B cell (primary cell): ENCODE results near the gene NHSL2. TPM values are rescaled to one million over a fixed set of nuclear protein-coding genes. Genes with fewer than 3 reads are reported as not detected.

Experiments
- ATAC-seq: fragments of 200-7000 bp; cut with Tn5 transposase; one replicate; pipeline ENCODE4 v1.10.0; 2021; ENCODE audit warnings: low read depth, mild to moderate bottlenecking, moderate number of reproducible peaks, moderate library complexity
- CTCF ChIA-PET: fragments of 350-600 bp; sonication (Branson Sonifier 250); formaldehyde crosslinking; loops from one replicate; lab custom pipeline; 2021; ENCODE audit warnings: antibody characterized with exemption, inconsistent platforms; lab: Charles Lee
- POLR2A ChIA-PET: fragments of 350-600 bp; sonication (Branson Sonifier 250); formaldehyde crosslinking; loops from one replicate; lab custom pipeline; 2021; ENCODE audit warnings: antibody characterized with exemption; lab: Charles Lee
- DNase-seq: peaks from one replicate; pipeline ENCODE4 v3.0.0; 2013
- H2AFZ ChIP-seq: 2 replicates; pipeline ENCODE4 v1.6.1; 2012; ENCODE audit warnings: mild to moderate bottlenecking, low read depth, low read length; ENCODE audit not compliant: insufficient read depth, poor library complexity, severe bottlenecking
- H3K27ac ChIP-seq, 2 donors: 1 replicate in 1 of 2; 2 replicates in 1 of 2; pipeline ENCODE4 v1.5.1; 2012 to 2013; ENCODE audit warnings: low read length in 2 of 2, mild to moderate bottlenecking in 2 of 2, moderate library complexity in 1 of 2
- H3K27me3 ChIP-seq, 4 experiments: fragments of 200-600 bp in 1 of 4; sonication (generic) in 1 of 4; replicated peaks in 1 of 4; 1 replicate in 2 of 4; 2 replicates in 2 of 4; pipeline versions ENCODE4 v1.6.1 to v1.7.0; 2013 to 2016; ENCODE audit warnings: low read length in 3 of 4, mild to moderate bottlenecking in 2 of 4, mixed read lengths in 1 of 4, moderate library complexity in 1 of 4; ENCODE audit not compliant: insufficient read depth in 4 of 4, control insufficient read depth in 3 of 4; ENCODE audit errors: control extremely low read depth in 1 of 4
- H3K36me3 ChIP-seq, 2 experiments: replicated peaks in 1 of 2; 1 replicate in 1 of 2; 2 replicates in 1 of 2; pipeline versions ENCODE4 v1.6.1 to v1.7.1; 2013; ENCODE audit warnings: low read length in 1 of 2; ENCODE audit not compliant: insufficient read depth in 2 of 2, control insufficient read depth in 1 of 2; ENCODE audit errors: control extremely low read depth in 1 of 2, extremely low read depth in 1 of 2
- H3K4me1 ChIP-seq, 2 donors: fragments of 200-600 bp in 1 of 2; sonication (generic) in 1 of 2; 1 replicate in 1 of 2; 2 replicates in 1 of 2; pipeline versions ENCODE4 v1.5.1 to v1.6.1; 2013 to 2017; ENCODE audit warnings: low read length in 2 of 2; ENCODE audit not compliant: control insufficient read depth in 2 of 2, insufficient read depth in 2 of 2
- H3K4me2 ChIP-seq: replicated peaks from 2 replicates; pipeline ENCODE3; 2012; ENCODE audit warnings: mild to moderate bottlenecking, low read depth, low read length; ENCODE audit not compliant: poor library complexity, severe bottlenecking
- H3K4me3 ChIP-seq, 5 experiments: fragments of 200-600 bp in 1 of 5; sonication (generic) in 1 of 5; 1 replicate in 3 of 5; 2 replicates in 2 of 5; pipeline versions ENCODE4 v1.5.1 to v1.7.0; 2011 to 2016; ENCODE audit warnings: low read length in 4 of 5, mild to moderate bottlenecking in 4 of 5, low read depth in 2 of 5, control low read depth in 1 of 5, moderate library complexity in 1 of 5; ENCODE audit not compliant: insufficient read depth in 1 of 5; ENCODE audit errors: control extremely low read depth in 1 of 5, extremely low read depth in 1 of 5
- H3K79me2 ChIP-seq: fragments of 200-600 bp; sonication (generic); one replicate; pipeline ENCODE4 v1.6.0; 2016; ENCODE audit warnings: low read length; ENCODE audit not compliant: control insufficient read depth, insufficient read depth
- H3K9ac ChIP-seq: fragments of 200-600 bp; sonication (generic); 2 replicates; pipeline ENCODE4 v1.6.1; 2017; ENCODE audit warnings: mild to moderate bottlenecking, low read length, moderate library complexity
- H3K9me3 ChIP-seq, 3 donors: one replicate each; pipeline versions ENCODE4 v1.6.1 to v1.7.1; 2013; ENCODE audit warnings: low read length in 2 of 3; ENCODE audit not compliant: control insufficient read depth in 2 of 3, insufficient read depth in 1 of 3; ENCODE audit errors: control extremely low read depth in 1 of 3
- H4K20me1 ChIP-seq: 2 replicates; pipeline ENCODE4 v1.6.0; 2012; ENCODE audit warnings: mild to moderate bottlenecking, low read length; ENCODE audit not compliant: insufficient read depth, control insufficient read depth, poor library complexity, severe bottlenecking
- H3K27ac Mint-ChIP-seq: one replicate; pipeline ENCODE4 v1.8.0; 2021; ENCODE audit warnings: mixed read lengths
- H3K27me3 Mint-ChIP-seq: one replicate; pipeline ENCODE4 v1.8.0; 2021; ENCODE audit warnings: mixed read lengths
- H3K4me1 Mint-ChIP-seq: one replicate; pipeline ENCODE4 v1.8.0; 2021; ENCODE audit warnings: mixed read lengths
- H3K4me3 Mint-ChIP-seq: one replicate; pipeline ENCODE4 v1.8.0; 2021; ENCODE audit warnings: mixed read lengths
- H3K9me3 Mint-ChIP-seq: one replicate; pipeline ENCODE4 v1.8.0; 2022; ENCODE audit warnings: mixed read lengths; ENCODE audit not compliant: insufficient read depth
- EZH2 ChIP-seq: IDR thresholded peaks from 2 replicates; pipeline ENCODE4 v1.6.1; 2012; ENCODE audit warnings: borderline replicate concordance, low read depth, mild to moderate bottlenecking, moderate library complexity, low read length; ENCODE audit not compliant: insufficient read depth, poor library complexity, severe bottlenecking
- WGBS: methylation state at CpG from one replicate; pipeline ENCODE4 v1.1.5; 2013; ENCODE audit warnings: missing lambda C conversion rate; ENCODE audit not compliant: insufficient coverage; 5-methylcytosine and 5-hydroxymethylcytosine counted together
- intact Hi-C: fragments of 100-400 bp; cut with micrococcal nuclease; formaldehyde crosslinking; loops from one replicate; pipeline ENCODE4 v1.10.0; 2022
- polyA plus RNA-seq: library from polyadenylated mRNA; depleted of rRNA; stranded (reverse); fragments of >200 nt; gene quantifications from 2 replicates; pipeline ENCODE4 v1.2.3, GENCODE V29; 2012
- total RNA-seq, 2 donors: library from RNA; stranded (reverse); fragments of 120-200 nt in 1 of 2; gene quantifications; 1 replicate in 1 of 2; 2 replicates in 1 of 2; pipeline versions ENCODE4 v1.2.3 to v1.2.4, GENCODE V29; 2013 to 2022
- TF ChIP-seq, protein P1 (sequence below): fragments of 200-600 bp; IDR thresholded peaks from one replicate; pipeline ENCODE4 v1.8.0; 2022; ENCODE audit warnings: antibody characterized with exemption, mild to moderate bottlenecking

The NHSL2 gene
- total and polyA plus RNA-seq, 2 donors (not counting 1 experiment from before 2014, with no cell fraction given), result 0.16 to 1.7 TPM

DNA sequence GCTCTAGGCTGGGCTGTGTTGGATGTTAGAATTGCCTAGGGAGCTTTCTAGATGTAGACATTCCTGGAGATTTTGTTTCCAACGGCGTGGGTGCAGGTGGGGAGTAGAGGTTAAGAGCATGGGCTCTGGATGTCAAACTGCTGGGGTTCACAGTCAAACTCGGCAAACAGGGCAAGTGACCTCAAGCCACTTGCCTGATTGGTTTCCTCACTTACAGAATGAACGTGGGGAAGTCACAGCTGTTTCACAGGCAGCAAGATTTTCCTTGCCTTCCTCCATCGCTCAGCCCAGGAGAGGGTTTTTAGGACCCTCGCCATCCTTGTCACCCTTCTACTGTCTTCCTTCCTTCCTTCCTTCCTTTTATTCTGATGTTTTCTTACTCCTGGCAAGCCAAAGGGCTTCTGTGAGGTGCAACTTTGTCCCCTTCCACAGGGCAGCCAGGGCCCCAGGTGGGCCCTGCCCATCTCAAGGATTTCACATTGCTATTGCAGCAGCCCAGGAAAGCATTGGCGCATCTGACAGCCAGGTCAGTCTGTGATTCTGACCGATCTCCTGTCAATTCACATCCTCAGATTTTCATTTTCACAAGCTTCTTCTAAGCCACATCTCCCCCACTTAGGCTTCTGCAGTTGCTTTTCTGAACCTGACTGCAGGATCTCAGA is 214.0 kb downstream of the NHSL2 start:
- intact Hi-C loops, result no loop called here
- Histone ChIP-seq H3K4me3 (no peak overlapping the region), H3K4me2 (no peak overlapping the region), H3K27ac (no peak overlapping the region), H2AFZ (no peak overlapping the region), H3K79me2 (no peaks in the 10 kb centered on the region), H3K9ac (no peak overlapping the region), H3K27me3 (peaks cover 0 to 4% (median 1%) of the 10 kb centered on the region in 4 experiments), H3K9me3 (no peaks in the 10 kb centered on the region), H3K36me3 (no peaks in the 10 kb centered on the region), H4K20me1 (no peaks in the 10 kb centered on the region), H3K4me1 (peaks cover 18 to 39% of the 10 kb centered on the region in 2 donors)
- TF ChIP-seq, protein P1, sequence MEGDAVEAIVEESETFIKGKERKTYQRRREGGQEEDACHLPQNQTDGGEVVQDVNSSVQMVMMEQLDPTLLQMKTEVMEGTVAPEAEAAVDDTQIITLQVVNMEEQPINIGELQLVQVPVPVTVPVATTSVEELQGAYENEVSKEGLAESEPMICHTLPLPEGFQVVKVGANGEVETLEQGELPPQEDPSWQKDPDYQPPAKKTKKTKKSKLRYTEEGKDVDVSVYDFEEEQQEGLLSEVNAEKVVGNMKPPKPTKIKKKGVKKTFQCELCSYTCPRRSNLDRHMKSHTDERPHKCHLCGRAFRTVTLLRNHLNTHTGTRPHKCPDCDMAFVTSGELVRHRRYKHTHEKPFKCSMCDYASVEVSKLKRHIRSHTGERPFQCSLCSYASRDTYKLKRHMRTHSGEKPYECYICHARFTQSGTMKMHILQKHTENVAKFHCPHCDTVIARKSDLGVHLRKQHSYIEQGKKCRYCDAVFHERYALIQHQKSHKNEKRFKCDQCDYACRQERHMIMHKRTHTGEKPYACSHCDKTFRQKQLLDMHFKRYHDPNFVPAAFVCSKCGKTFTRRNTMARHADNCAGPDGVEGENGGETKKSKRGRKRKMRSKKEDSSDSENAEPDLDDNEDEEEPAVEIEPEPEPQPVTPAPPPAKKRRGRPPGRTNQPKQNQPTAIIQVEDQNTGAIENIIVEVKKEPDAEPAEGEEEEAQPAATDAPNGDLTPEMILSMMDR, result no peak
- TF ChIP-seq EZH2, result no peak
- H3K9me3 Mint-ChIP-seq, result no peaks in the 10 kb centered on the region
- peaks cover 40% of the 10 kb centered on the region for H3K4me1 Mint-ChIP-seq
- DNase-seq (no peak), ATAC-seq (no peak)
- ChIA-PET POLR2A (no interaction called here), CTCF (interaction anchor here (1.4 to 7.9 kb wide), 4 partner anchors 9 to 124 kb away, joined by 3 to 108 read pairs (median 52); no protein-coding TSS in a partner anchor)
- WGBS, result 74% methylated on average over 5 of the region's 8 CpGs
- no peak overlapping the region for H3K4me3 Mint-ChIP-seq
- H3K27ac Mint-ChIP-seq, result no peak overlapping the region
- peaks cover 4% of the 10 kb centered on the region for H3K27me3 Mint-ChIP-seq
